ENCODE results near the gene SRCIN1. TPM values are rescaled to one million over a fixed set of nuclear protein-coding genes. Genes with fewer than 3 reads are reported as not detected.
"Not testable (repeated sequence)": the region's sequence is repeated elsewhere in the genome, so short reads cannot be mapped to it uniquely, and the experiment has no call there.

Gene SRCIN1
- total RNA-seq, 1 experiment from 2014 or later = 0.80 TPM

DNA sequence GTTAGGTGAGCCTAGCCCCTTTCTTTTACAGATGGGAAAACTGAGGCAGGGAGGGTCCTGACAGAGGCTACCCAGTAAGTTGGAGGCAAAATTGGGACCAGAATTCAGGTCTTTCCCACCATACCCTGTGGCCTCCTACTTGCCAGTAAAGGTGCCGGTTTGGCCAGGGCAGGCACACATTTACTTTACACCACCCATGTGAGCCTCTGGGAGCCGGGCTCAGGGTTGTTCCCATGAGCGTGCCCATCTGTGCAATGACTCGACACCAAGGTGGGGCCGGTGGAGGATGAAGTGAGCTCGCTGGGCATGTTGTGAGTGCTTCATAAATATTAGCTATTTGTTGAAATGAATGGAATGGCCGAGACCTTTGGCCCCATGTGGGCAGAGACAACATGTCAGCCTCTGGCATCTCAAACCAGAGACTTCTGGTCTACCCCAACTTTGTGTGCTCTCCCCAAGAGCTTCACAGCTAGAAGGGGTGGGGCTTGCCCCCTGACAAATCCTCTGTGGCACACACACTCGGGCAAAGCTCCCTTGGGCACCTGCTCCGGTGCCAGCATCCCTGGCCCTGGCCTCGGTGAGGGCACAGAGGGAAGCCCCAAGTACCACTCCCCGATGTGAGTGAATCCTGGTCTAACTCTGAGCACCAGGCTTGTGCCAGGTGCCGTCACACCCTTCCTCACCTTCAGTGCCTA, 60.1 kb downstream of the SRCIN1 start:
- no peak for DNase-seq (ENCODE audit: low read depth)

DNA sequence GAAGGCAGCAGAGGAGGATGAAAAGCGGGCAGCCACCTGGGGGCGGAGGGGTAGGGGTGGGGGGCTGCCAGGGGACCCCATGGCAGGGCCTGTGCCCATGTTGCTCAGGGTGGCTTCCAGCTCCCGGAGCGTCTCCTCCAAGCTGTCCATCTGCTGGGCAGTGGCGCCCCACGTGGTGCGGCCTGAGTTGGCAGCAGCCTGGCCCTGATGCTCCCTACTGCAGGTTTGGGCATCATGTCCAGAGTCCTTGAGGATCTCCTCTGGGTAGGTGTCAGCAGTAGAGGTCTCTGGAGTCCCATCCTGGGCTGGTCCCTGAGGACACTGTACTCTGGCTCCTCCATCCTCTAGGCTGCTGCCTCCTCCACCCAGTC, 60.9 kb downstream of the SRCIN1 start:
- no peak for DNase-seq (ENCODE audit: low read depth)

- DNase-seq (ENCODE audit: low read depth) = no peak
Observed at GRCh38 chr17:38544175-38544838, 61.4 kb downstream of the SRCIN1 start.

GRCh38 chr17:38543403-38544174, 62.2 kb downstream of the SRCIN1 start:
- no peak for DNase-seq (ENCODE audit: low read depth)

- DNase-seq (ENCODE audit: low read depth) = no peak
Observed at GRCh38 chr17:38542286-38542685, 63.5 kb downstream of the SRCIN1 start.

GRCh38 chr17:38541281-38541680, 64.5 kb downstream of the SRCIN1 start:
- no peak for DNase-seq (ENCODE audit: low read depth)

DNA sequence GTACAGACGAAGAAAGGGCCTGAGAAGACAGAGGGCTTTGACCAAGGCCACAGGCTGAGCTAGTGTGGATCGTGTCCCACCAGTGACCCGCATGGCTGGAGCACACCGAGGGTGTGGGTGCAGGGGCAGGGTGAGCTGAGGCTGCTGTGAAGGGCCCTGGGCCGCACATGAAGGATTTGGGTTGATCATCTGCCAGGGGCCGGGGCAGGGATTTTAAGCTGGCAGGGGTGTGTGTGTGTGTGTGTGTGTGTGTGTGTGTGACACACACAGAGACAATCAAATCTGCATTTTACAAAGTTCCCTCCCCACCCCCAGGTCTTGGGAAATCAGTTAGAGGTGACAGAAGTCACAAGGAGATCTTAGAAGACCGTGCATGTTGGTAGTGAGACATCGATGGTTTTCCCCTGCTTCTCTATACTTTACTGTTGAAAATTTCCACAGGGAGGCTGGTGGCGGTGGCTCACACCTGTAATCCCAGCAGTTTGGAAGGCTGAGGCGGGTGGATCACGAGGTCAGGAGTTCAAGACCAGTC, 65.2 kb downstream of the SRCIN1 start:
- DNase-seq (ENCODE audit: low read depth) = no peak

- no peak for DNase-seq (ENCODE audit: low read depth)
Observed at GRCh38 chr17:38539386-38539785, 66.4 kb downstream of the SRCIN1 start.

DNA sequence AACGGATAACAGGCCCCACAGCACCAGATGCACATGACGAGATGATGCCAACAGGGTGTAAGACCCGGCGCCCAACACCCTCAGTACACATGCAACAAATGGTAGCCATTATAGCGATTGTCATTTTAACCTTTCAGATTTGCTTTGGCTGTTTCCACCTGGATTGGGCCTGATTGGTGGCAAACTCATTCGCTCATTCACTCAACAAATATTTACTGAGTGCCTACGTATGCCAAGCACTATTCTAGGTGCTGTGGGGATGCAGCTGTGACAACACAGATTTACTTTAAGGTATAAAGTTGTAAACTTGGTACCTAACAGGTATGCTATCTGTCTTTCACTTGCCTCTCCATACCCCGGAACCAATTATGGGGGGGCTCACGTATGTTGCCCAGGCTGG, 66.8 kb downstream of the SRCIN1 start:
- DNase-seq (ENCODE audit: low read depth) = no peak

GRCh38 chr17:38536661-38537060, 69.1 kb downstream of the SRCIN1 start:
- no peak for DNase-seq (ENCODE audit: low read depth)

GRCh38 chr17:38535886-38536285, 69.9 kb downstream of the SRCIN1 start:
- DNase-seq (ENCODE audit: low read depth) = no peak

DNA sequence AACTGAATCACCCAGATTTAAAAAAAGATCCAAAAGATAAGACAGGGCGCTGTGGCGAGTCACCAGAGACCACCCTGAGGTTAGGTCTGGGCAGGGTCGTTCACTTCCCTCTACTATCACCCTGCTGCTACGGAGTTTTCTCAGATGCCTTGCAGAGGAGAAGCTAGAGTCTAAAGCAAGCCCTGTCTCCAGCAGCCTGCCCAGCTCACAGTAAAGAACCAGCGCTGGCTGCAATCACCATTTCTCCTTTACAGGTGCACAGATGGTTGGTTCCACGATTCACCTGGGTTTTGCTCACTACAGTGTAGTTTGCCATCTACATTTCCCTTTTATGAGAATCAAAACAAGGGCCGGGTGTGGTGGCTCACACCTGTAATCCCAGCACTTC, 71.3 kb downstream of the SRCIN1 start:
- DNase-seq (ENCODE audit: low read depth) = no peak

GRCh38 chr17:38533866-38534497, 71.8 kb downstream of the SRCIN1 start:
- no peak for DNase-seq (ENCODE audit: low read depth)

DNA sequence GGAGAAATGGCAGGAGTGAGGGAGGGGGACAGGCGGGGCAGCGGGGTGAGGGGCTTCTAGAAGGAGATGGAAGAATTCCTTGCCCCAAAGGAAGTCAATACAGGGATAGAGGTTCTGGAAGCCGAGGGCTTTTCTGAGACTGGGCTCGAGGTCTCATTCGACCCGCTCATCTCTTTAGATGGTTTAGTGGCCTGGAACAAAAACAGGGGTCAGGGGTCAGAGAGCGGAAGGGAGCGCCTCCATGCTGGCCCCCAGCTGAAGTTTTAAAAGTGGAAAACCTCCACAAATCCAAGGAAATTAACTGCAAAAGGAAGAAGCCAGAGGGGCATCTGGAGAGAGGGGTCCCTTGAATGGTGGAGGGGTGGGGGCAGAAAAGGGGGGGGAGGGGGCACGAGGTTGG, 72.5 kb downstream of the SRCIN1 start:
- no peak for DNase-seq (ENCODE audit: low read depth)

- no peak for DNase-seq (ENCODE audit: low read depth)
Observed at GRCh38 chr17:38532451-38532850, 73.3 kb downstream of the SRCIN1 start.

DNA sequence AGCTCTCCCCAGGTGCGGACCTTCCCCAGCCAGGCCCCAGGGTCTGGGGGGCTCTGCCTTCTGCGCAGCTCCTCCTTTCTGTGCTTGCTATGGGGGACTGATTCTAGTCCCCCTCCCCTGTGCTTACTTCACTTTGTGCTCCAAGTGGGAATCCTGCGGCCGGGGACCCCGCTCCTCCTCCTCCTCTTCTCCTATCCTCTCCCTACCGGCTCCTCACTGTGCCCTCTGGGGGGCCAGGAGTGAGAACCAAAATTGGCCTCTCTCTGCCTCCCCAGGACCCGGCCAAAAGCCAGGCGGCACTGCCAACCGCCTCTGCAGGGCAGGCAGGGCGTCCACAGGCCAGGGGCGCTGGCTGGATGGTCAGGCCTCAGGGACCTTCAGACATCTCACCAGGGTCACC, 74.0 kb downstream of the SRCIN1 start:
- not testable (repeated sequence) for DNase-seq (ENCODE audit: low read depth)

DNA sequence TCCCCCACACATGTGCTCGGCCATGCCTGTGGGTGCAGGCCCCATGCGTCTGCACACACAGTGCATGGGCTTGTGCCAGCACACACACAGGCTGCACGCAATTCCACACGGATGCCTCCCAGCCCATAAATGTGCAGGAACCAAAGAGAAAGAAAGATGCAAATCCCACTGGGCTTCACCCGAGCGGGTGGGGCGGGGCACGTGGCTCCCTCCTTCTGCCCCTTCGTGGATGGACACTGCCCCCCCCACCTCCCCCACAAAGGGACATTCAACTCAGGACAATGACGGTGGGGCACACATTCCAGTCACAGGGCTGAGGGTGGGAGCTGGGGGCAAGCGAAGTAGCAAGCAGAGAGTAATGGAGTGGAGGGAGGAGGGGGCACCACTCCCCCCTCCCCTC, 74.9 kb downstream of the SRCIN1 start:
- DNase-seq (ENCODE audit: low read depth) = not testable (repeated sequence)

- DNase-seq (ENCODE audit: low read depth) = peak; percentile 41
Observed at GRCh38 chr17:38528141-38528540, 77.6 kb downstream of the SRCIN1 start.

DNA sequence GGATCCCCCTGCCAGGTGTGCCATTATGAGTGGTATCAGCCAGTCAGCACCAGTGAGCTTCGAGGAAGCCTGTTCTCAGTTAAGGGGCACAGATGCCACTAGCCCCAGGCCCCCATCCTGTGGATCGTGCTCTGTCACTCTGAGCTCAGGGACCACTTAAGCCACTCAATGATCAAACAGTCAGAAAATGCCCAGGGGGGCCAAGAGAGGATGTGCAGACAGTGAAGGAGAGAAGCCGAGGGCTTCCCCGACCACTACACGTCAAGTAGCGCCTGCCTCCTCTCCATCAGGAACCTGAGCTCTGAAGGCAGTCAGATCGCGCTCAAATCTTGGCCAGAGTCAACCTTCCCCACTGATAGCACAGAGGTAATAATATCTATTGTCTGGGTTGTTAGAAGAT, 79.2 kb downstream of the SRCIN1 start:
- DNase-seq (ENCODE audit: low read depth) = not testable (repeated sequence)

GRCh38 chr17:38512473-38513058, 93.2 kb downstream of the SRCIN1 start:
- no peak for DNase-seq (ENCODE audit: low read depth)
